HG02571 (cell line): ENCODE results near the gene KRTAP15-1.

Source experiments
- ATAC-seq: cut with Tn5 transposase; IDR thresholded peaks from one replicate; pipeline ENCODE4 v1.9.1; 2021; ENCODE audit warnings: mild to moderate bottlenecking, moderate library complexity; ENCODE audit not compliant: unreplicated experiment

KRTAP15-1 gene

DNA sequence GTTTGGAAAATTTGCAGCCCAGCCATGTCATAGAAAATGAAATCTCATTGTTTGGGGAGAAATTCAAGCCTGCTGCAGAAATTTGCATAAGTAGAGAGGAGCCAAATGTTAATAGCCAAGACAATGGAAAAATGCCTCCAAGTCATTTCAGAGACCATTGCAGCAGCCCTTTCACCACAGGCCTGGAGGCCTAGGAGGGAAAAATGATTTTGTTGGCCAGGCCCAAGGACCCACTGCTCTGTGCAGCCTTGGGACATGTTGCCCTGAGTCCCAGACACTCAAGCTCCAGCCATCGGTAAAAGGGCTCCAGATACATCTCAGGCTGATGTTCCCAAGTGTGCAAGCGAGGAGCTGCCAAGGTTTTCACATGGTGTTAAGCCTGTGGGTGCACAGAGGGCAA lies 46.1 kb downstream of the KRTAP15-1 start:
- ATAC-seq: no peak

DNA sequence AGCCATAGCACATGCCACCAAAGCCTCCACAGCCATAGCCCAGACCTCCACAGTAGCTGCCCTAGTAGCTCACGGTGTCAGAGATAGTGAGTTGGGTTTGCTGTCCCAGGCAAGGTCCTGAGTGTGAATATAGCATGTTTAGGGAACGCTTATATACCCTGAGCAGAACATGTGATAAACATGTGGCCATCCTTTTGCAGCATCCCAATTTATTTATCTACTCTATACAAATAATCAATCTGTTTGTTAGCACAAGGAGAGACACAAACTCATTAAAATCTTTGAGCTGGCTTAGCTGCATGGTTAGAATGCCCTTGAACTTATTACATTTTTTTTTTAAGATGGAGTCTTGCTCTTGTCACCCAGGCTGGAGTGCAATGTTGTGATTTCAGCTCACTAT lies 47.3 kb downstream of the KRTAP15-1 start, which contains the start of gene KRTAP19-2:
Gene KRTAP19-2, minus strand, starts transcription at position 101 of the 400 bp plus-strand sequence. Its CDS starts 88 bp downstream, at position 13.
- no peak for ATAC-seq
